ENCODE results near the gene CAPN13.

Gene CAPN13

DNA sequence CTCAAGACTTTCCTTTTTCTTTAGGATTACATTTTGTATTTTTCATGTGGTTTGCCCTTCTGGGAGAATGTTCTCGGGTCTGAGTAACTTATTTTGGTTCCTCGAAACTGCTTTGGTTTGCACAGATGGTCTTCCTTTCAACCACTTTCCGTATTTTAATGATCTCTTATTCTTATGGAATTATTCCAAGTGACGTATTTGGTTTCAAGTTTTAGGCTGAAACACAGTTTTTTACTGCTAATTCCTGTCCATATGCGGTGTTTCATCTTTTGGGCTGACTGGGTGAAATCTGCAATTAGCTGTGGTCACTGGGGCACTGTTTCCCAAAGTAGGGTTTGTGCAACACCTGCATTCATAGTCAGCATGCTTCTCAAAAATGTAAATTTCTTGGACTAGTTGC, 122.7 kb downstream of the CAPN13 start:
- no peak for DNase-seq (ENCODE audit: low read depth, low spot score)

DNA sequence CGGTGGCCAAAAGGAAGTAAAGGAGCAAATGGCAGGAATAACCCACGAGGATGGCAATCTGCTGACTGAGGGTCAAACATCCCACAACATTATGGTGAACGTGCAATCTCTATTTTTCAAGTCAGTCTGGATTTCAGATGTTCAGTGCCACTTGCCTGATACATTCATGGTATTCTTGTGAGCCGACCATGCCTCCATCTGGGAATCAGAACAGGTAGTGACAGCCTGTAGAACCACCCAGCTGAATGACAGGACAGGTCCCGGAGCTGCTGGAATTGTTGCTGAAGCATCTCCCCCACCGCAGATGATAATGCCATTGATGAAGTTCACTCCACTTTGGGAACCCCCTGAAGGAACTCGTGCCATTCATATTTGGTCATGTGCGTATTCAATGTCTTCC, 123.2 kb downstream of the CAPN13 start:
- DNase-seq (ENCODE audit: low read depth, low spot score), result no peak

DNA sequence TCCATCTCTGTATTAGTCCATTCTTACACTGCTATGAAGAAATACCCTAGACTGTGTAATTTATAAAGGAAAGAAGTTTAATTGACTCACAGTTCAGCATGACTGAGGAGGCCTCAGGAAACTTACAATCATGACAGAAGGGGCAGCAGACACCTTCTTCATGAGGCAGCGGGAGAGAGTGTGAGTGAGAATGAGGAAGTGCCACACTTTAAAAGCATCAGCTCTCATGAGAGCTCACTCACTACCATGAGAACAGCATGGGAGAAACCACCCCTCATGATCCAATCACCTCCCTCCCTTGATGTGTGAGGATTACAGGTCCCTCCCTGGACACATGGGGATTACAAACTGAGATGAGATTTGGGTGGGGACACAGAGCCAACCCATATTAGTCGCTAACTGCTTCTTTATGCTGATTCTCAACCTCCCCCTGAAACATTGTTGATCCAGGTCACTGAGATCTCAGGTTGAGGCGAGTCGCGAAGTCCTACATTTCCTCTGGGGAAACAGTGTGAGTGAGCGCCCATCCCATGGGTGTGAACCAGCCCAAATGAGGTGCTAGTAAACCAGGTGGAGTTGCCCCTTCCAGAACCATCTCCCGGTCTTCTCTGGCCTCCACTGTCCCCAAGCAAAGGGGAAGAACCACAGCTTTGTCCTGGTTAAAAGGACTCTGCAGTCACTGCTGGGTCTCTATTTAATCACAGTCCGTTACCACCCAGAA, 123.8 kb downstream of the CAPN13 start:
- no peak for DNase-seq (ENCODE audit: low read depth, low spot score)

DNA sequence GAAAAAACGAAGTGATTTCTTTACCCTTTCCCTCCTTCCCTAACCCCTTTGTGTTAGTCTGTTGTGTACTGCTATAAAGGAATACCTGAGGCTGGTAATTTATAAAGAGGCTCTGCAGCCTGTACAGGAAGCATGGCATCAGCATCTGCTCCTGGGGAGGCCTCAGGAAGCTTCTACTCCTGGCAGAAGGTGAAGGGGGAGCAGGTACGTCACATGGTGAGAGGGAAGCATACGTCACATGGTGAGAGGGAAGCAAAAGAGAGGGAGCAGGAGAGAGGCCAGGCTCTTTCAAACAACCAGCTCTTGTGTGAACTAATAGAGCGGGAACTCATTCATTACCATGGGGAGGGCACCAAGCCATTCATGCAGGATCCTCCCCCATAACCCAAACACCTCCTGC, 126.2 kb downstream of the CAPN13 start:
- DNase-seq (ENCODE audit: low read depth, low spot score), result no peak

DNA sequence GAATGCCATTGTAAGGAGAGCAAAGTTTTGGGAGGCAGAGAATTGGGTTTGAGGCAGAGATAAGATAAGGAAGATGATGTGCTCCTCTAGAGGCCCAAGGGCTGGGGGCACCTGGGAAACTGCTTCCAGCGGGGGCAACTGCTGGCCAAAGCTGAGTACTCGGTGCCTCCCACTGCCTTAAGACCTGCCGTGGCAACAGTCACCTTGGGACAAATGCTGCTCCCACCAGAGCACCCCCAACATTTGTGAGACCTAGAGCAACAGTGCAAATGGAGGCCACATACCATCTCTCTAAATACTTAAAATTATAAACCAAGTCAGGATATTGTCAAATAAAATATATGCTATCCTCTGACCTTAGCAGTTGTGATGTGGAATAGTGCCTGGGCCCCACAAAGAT, 127.1 kb downstream of the CAPN13 start:
- DNase-seq (ENCODE audit: low read depth, low spot score), result no peak

DNA sequence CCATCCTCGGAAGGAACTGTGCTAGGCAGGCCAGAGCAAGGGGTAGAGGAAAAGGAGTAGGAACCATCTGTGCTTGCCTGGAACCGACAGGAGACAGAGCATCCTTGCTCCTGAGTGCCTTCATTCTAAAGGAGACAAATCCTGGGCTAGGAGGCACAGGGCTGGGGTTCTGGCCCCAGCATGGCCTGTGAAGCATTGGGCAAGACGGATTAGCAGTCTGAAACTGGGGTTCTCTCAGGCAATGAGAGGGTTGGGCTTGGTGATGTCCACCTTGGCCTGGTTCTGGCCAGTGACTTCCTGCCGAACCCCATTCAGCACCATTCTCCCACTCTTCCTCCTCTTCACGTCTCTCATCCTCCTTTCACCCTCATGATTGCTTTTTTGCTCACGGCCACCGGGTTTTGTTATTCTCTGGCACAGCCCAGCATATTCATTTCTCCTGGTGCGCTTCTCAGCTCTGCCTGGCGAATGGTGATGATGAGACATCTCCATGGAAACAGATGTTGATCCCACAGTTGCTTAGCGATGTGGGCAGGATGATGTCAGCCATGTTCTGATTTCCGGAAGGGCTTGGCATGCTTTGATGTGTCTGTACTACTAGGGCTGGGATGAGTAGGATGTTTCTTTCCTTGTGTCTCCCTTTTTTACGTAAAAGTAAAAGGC, 127.7 kb downstream of the CAPN13 start:
- no peak for DNase-seq (ENCODE audit: low read depth, low spot score)

DNA sequence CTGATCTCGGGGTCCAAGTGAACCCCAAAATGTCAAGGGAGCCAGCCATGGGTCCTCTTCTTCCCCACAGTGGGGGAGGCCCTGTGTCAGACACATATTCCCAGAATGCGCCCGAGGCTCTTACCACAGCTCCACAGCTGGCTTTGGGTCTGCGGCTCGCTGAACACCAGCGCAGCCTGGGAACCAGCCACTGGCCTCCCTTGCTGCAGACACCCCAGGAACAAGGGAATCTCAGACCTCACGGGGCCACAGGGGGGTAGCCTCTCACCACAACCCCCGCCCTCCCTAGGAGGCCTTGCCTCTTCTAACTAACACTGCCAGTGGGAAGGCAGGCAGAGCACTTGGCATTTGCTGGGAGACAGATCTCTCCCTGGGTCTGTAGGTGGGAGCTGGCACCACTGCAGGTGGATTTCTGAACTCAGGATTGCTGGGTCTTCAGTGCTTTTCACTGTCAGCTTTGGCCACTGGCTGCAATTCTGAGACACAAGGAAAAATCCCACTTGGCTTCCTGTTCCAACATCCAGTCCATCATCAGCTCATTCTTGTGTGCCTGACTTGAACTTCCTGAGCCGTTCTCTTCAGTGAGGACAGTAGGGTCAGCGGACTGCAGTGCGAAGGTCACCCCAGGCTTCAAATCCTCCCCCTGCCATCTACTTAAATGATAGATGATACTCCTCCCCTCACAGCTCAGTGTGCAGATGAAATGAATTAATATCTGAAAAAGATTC, 128.7 kb downstream of the CAPN13 start:
- no peak for DNase-seq (ENCODE audit: low read depth, low spot score)

DNA sequence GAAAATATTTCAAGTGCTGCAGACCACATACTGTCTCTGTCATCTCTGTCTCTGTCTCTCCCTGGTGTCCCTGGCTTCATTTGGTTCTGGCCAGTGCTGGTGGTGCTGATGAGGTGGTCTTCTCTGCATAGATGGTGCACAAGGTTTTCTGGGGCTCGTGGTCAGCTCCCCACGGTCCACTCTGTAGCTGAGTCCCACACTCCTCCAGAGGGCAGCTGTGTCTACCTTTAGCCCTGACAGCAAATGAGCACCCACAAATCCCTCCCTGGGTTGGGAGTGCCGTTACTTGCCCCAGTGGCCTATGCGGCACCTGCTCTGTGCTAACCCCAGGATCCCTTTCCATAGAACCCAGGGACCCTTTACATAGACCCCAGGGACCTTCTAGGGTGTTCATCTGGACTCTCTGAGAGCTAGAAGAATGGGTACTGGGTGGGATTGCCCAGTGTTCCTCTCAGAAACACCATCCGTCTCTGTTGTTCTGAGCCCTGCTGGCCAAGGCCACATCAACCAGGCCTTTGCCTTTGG, 129.3 kb downstream of the CAPN13 start:
- DNase-seq (ENCODE audit: low read depth, low spot score), result no peak

DNA sequence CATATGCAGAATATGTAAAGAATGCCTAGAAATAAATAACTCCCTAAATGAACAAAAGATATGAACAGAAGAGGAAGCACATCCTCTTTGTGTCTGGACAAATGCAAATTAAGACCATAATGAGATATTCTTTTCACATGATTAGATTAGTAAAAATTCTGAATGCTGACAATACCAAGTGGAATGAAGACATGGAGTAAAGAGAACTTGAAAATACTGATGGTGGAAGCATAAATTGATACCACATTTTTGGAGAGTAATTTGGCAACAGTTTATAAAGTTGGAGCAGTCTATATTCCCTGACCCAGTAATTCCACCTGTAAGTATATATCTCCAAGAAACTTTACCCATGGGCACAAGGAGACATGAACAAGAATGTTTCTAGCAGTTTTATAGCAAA, 130.0 kb downstream of the CAPN13 start:
- no peak for DNase-seq (ENCODE audit: low read depth, low spot score)

DNA sequence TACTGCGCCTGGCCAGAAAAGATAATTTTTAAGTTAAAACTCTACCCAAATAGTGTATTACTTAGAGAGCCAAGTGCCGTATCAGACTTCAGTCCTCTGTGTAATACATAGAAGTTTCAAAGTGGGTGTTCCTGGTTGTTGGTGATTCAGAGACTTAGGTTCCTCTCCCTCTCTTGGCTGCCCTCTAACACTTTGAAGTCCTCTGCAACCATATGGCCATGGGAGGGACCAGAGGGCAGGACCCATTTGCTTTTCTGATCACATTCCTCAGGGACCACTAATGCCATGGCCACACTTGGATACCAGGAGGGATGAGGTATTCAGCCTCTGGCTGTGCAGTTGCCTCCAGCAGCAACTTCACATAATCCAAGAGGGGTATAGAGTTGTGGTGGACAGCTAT, 131.5 kb downstream of the CAPN13 start:
- DNase-seq (ENCODE audit: low read depth, low spot score), result no peak

DNA sequence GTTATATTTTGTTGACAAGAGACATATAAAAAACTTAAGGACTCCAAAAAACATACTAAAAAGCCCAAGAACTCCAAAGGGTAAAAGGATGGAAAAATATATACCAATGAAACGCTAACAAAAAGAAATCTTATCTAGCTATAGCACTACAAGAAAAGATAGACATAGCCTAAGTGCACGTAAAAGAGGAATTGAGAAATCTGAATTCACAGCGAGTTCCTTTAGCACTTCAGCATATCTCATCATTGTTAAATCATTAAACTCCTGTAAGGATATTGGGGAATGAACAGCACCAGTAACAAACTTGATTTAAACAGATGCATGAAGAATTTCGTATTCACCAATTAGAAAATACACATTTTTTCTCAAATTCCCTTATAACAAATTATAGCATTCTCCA, 134.1 kb downstream of the CAPN13 start:
- DNase-seq (ENCODE audit: low read depth, low spot score), result no peak

Data from smooth muscle cell of the brain vasculature (primary cell).